Astrocyte (in vitro differentiated cells and primary cell): ENCODE measurements around the gene GNGT1.

Experiments
- EZH2 ChIP-seq: IDR thresholded peaks from 2 replicates; pipeline ENCODE4 v1.6.1; 2012; ENCODE audit warnings: mild to moderate bottlenecking, low read length, inconsistent platforms; ENCODE audit not compliant: insufficient read depth
- TF ChIP-seq, protein P1 (sequence below): IDR thresholded peaks from 2 replicates; pipeline ENCODE4 v1.5.1; 2011; ENCODE audit warnings: low read depth, mild to moderate bottlenecking, inconsistent platforms, low read length, moderate library complexity; ENCODE audit not compliant: insufficient read depth

DNA sequence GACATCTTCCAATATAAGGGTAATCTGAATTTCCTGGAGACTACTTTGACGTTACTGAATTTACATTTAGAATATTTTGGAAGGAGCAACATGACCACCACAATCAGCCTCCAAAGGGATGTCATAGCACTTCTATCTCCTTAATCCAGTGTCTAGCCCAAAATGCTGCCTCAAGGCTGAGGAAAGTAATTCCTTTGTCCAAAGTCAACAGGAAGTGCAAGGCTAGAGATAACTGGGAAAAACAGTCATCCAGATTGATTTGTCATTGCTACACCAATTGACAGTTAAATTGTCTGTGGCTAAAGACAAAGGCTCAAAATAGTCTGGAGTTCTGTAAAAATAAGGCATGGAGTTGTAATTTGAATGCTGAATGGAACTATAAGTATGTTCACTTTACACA, 11.9 kb upstream of the GNGT1 start:
- TF ChIP-seq, protein P1, sequence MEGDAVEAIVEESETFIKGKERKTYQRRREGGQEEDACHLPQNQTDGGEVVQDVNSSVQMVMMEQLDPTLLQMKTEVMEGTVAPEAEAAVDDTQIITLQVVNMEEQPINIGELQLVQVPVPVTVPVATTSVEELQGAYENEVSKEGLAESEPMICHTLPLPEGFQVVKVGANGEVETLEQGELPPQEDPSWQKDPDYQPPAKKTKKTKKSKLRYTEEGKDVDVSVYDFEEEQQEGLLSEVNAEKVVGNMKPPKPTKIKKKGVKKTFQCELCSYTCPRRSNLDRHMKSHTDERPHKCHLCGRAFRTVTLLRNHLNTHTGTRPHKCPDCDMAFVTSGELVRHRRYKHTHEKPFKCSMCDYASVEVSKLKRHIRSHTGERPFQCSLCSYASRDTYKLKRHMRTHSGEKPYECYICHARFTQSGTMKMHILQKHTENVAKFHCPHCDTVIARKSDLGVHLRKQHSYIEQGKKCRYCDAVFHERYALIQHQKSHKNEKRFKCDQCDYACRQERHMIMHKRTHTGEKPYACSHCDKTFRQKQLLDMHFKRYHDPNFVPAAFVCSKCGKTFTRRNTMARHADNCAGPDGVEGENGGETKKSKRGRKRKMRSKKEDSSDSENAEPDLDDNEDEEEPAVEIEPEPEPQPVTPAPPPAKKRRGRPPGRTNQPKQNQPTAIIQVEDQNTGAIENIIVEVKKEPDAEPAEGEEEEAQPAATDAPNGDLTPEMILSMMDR, result no peak
- TF ChIP-seq EZH2, result no peak
